ENCODE results near the gene LRRFIP2.

GRCh38 chr3:37130448-37130847, 43.9 kb downstream of the LRRFIP2 start:
- TF ChIP-seq, protein P1, sequence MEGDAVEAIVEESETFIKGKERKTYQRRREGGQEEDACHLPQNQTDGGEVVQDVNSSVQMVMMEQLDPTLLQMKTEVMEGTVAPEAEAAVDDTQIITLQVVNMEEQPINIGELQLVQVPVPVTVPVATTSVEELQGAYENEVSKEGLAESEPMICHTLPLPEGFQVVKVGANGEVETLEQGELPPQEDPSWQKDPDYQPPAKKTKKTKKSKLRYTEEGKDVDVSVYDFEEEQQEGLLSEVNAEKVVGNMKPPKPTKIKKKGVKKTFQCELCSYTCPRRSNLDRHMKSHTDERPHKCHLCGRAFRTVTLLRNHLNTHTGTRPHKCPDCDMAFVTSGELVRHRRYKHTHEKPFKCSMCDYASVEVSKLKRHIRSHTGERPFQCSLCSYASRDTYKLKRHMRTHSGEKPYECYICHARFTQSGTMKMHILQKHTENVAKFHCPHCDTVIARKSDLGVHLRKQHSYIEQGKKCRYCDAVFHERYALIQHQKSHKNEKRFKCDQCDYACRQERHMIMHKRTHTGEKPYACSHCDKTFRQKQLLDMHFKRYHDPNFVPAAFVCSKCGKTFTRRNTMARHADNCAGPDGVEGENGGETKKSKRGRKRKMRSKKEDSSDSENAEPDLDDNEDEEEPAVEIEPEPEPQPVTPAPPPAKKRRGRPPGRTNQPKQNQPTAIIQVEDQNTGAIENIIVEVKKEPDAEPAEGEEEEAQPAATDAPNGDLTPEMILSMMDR (IDR thresholded peaks at IDR 0.05; ENCODE audit: low read length), result no peak
- TF ChIP-seq EZH2 (optimal IDR thresholded peaks at IDR 0.05; ENCODE audit: low read depth, low read length), result no peak

All from MM.1S (cell line).